HG02678 (cell line): ENCODE data around the gene ANKRD44.
"Not testable (repeated sequence)": the region's sequence is repeated elsewhere in the genome, so short reads cannot be mapped to it uniquely, and the experiment has no call there.

Source experiments
- ATAC-seq: cut with Tn5 transposase; IDR thresholded peaks from one replicate; pipeline ENCODE4 v1.9.1; 2021; ENCODE audit warnings: mild to moderate bottlenecking, moderate library complexity; ENCODE audit not compliant: unreplicated experiment

The ANKRD44 gene

DNA sequence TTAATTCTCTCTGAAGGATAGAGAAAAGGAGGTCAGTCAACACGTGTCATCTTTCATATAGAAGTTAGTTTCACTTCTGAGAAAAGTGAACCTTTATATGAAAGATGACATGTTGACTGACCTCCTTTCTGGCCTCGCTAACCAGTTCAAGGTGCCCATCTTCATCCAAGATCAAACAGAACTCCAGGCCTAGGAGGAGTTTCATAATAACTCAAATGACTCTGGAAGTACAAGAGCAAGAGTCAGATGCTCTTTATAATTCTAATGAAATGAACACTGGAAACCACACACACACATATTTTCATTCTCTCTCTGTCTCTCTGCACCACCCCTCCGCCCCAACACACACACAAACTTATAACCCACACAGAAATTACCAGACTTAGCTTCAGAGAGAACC, 16.3 kb downstream of the ANKRD44 start:
- ATAC-seq, result peak; percentile 46

GRCh38 chr2:197293252-197294007, 17.1 kb downstream of the ANKRD44 start:
- ATAC-seq, result peak; percentile 31

DNA sequence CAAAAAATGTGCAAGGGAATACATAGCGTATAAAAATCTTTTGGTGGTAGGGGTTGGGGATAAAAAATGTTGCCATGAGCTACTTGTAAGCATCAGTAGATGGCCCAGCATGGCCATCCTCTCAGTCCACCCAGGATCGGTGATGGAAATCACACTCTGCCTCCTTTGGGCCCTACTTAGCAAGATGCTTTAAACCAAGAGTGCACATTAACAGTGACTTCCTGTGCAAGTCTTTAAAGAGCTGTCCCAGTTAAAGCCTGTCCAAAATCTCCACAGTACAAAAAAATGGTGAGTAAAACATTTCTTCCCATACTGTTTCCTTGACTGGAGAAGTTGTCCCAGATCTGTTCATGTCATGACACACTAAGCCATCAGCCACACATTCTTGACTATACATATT, 18.0 kb downstream of the ANKRD44 start:
- no peak for ATAC-seq

- ATAC-seq, result not testable (repeated sequence)
These were observed 23.0 kb downstream of the ANKRD44 start for GRCh38 chr2:197287596-197287932.

GRCh38 chr2:197286805-197287595, 23.6 kb downstream of the ANKRD44 start:
- ATAC-seq, result peak; percentile 98

DNA sequence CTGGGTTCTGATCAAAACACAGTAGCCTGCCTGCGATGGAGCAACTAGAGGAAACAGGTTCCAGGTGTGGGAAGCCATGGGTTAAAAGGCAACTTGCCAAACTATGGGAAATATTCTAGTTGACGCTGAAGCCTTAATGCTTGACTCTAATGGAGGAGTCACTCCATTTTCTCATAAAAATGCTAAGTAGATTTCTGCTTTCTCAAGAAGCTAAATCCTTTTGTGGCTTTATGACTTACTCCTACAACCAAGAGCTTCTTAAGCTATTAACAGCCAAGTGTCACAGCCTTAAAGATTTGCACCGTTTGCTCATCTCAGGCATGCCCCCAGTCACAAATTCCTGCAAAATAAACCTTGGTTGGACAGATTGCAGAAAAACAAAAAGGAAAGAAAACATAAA, 25.2 kb downstream of the ANKRD44 start:
- ATAC-seq, result no peak

- ATAC-seq, result no peak
These were observed 25.6 kb downstream of the ANKRD44 start for GRCh38 chr2:197284956-197285355.

- ATAC-seq, result no peak
These were observed 29.2 kb downstream of the ANKRD44 start for GRCh38 chr2:197281421-197281820.

DNA sequence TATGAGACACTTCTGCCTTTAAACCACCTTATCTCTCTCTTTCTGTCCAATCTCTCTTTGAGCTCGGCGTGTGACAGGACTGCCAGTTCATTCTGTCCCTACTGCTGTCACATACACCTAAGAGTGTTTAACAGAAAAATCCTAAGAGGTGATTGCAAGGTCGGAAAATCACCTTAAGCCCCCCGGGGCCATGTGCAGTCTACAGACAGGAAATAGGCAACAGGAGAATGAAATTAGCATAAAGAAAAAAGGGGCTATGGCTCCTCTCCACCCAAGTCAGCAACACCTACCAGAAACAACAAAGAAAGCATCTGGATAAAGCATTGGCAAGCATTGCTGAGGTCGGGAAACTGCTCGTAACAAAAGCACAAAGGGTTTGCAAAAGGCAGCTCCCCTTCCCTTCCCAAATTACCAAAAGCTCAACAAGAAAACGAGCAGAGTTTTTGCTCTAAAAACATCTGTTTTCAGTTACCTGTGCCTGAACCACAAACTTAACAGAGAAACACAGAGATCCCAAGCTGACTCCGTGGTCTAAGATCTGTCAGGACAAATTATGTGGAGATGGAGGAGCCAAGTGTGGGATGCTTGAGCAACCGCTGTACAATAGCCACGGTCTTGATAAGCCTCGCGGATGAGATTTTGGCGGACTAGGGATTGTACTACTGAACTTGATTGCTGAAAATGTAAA, 30.4 kb downstream of the ANKRD44 start:
- peak; percentile 69 for ATAC-seq

DNA sequence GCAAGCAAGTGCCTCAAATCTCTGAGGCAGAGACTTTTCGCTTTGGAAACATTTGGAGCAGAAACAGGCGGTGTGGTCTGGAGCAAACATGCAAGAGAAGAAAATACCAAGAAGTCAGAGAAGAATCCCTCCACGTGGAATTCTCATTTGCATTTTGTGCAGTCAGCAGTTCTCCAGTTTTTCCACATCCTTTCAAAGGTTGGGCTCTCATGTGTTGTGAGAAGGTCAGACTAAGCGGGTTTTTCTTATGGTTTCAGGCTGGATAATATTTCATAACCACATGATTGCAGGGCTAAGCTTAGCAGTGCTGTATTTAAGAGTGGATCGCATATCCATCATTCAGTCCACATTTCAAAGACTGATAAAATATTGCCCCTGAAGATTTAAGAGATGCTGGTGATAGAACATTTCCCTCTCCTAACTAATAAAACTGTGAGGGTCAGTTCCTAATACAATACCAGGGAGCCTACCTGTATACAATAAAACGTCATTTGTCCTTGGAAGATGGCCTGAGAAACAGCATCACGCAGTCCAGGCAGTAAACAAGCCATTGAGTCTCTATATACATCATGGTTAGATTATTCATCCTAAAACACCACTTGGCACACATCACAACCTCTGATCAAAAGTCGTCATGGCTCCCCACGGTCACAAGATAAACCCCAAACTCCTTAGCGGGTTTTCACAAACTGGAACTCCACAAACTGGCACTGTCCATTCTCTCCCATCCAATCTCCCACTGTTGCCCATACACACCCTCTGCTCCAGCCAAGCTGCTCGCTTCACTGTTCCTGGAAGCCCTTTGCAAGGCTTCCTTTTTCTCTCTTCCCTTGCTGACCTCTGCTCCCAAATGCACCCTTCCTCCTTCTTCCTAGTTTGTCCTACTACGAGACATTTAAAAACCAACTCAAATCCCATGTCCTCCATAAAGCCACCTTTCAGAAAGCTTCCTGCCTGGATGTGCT, 31.5 kb downstream of the ANKRD44 start:
- no peak for ATAC-seq

GRCh38 chr2:197277794-197278193, 32.8 kb downstream of the ANKRD44 start:
- no peak for ATAC-seq

- ATAC-seq, result no peak
These were observed 34.4 kb downstream of the ANKRD44 start for GRCh38 chr2:197276156-197276555.

GRCh38 chr2:197274937-197275336, 35.6 kb downstream of the ANKRD44 start:
- no peak for ATAC-seq

- no peak for ATAC-seq
These were observed 36.2 kb downstream of the ANKRD44 start for GRCh38 chr2:197274349-197274748.

DNA sequence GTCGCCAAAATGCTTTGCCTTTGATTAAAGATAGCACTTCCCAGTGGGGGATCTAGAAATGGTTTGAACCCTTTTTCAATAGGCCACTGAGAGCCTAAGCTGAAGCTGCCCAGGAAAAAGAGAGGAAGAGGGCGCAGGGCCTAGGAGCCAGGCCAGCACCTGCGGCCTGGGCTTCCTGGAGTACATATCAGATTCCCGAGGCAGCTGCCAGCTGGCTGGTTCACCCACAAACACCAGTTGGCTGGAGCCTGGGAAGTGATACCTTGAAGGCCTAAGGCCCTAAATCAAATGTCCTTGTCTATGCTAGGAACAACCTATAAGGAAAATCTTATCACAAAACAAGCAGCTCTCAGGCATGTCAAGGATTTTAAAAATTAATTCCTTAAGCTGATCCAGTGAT, 37.1 kb downstream of the ANKRD44 start:
- no peak for ATAC-seq

DNA sequence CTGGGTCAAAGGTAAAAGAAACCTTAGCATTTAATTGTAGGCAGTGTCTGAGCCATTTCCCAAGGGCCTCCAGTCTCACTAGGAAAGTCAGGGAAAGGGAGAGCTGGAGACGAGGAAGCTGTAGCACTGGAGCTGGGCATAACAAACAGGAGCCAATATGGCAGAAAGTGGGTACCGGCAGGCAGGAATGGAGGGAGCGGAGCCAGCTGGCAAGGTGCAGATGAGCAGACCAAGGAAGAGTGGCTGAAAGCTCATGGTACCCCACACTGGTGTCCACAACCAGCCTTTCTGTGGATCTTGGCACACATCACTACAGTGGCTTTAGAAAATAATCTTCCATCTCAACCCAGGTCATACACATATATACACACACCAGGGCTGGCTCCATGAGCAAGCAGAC, 40.0 kb downstream of the ANKRD44 start:
- no peak for ATAC-seq

DNA sequence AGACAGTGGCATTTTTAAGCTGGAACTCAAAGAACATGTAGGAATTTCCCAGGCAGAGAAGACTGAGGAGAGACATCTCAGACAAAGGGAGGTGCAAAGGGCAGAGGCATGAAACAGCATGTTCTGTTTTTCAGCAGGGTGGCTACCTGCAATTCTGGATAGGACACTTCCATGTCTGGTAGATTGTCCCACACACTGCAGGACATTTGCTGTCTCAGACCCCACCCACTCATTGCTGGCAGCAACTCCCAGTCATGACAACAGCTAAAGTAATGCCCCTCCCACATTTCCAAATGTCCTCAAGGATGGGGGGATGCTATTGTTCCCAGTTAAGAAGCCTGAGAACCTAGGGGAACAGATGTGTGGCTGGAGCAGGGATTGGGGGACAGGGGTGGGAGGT, 40.8 kb downstream of the ANKRD44 start:
- no peak for ATAC-seq

GRCh38 chr2:197268786-197269584, 41.6 kb downstream of the ANKRD44 start:
- peak; percentile 62 for ATAC-seq

DNA sequence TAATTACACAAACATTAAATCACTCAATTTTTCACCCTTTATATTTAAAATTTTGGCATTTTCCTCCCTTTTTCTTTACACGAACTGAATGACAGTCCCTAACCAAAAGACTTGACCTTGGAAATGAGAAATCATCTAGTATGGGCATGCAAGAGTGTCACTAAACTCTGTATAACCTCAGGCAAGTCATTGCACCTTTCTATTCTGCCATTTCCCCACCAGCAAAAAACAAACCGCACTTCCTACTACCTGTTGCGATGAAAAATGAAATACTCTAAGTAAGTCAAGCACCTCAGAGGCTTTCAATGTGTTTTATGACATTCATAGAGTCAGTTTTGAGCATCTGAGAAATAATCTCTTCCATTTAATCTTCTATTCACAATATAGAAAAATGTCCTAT, 44.1 kb downstream of the ANKRD44 start:
- ATAC-seq, result no peak

DNA sequence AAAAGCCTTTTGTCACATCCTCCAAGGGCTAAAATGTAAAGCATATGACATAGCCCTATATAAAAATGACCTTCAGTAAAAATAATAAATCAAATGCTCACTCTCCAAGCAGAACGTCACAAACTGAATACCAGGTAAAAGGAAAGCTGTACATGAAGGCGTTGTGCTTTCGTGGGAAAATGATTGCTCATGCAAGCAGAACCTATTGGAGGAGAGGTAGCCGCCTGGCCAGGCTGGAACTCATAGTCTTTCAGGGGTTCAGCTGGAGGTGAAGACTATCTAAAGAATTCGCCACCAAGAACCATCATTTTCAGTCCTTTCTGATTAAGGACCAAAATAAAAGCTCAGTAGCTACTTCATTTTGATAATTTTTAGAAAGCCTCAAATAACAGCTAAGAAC, 44.7 kb downstream of the ANKRD44 start:
- ATAC-seq, result no peak
